Thymus (tissue), 11 donors: ENCODE data around the gene RASA4B. TPM values are rescaled to one million over a fixed set of nuclear protein-coding genes. Genes with fewer than 3 reads are reported as not detected.
A peak's percentile ranks its signal among the peaks of the same experiment; 100 is the strongest.

Experiments
- DNase-seq, 9 donors: peaks; one replicate each; pipeline ENCODE4 v3.0.0-alpha.2; 2013; ENCODE audit warnings: low spot score in 9 of 9, low read depth in 6 of 9, missing footprints in 1 of 9
- H3K27ac ChIP-seq, 2 donors: one replicate each; pipeline ENCODE4 v1.5.1; 2013; ENCODE audit warnings: control low read depth in 1 of 2, low read depth in 1 of 2, low read length in 1 of 2, mild to moderate bottlenecking in 1 of 2, moderate library complexity in 1 of 2
- H3K27me3 ChIP-seq, 2 donors: one replicate each; pipeline ENCODE4 v1.5.1; 2013; ENCODE audit warnings: low read length in 1 of 2; ENCODE audit not compliant: control insufficient read depth in 2 of 2, insufficient read depth in 1 of 2
- H3K36me3 ChIP-seq, 2 donors: one replicate each; pipeline ENCODE4 v1.5.1; 2013; ENCODE audit warnings: low read length in 1 of 2, mild to moderate bottlenecking in 1 of 2, moderate library complexity in 1 of 2; ENCODE audit not compliant: control insufficient read depth in 2 of 2, insufficient read depth in 2 of 2
- H3K4me1 ChIP-seq, 2 donors: one replicate each; pipeline ENCODE4 v1.5.1; 2013; ENCODE audit warnings: low read length in 2 of 2; ENCODE audit not compliant: control insufficient read depth in 2 of 2, insufficient read depth in 2 of 2
- H3K4me3 ChIP-seq, 2 donors: one replicate each; pipeline ENCODE4 v1.5.1; 2013; ENCODE audit warnings: low read length in 2 of 2, control low read depth in 1 of 2, mild to moderate bottlenecking in 1 of 2
- H3K9me3 ChIP-seq, 2 donors: one replicate each; pipeline ENCODE4 v1.5.1; 2013; ENCODE audit warnings: low read length in 1 of 2, mild to moderate bottlenecking in 1 of 2; ENCODE audit not compliant: control insufficient read depth in 2 of 2, insufficient read depth in 1 of 2
- WGBS: extraction: QIAGEN DNeasy Blood & Tissue Kit; methylation state at CpG from one replicate; pipeline ENCODE4 v1.1.7; 2013; 5-methylcytosine and 5-hydroxymethylcytosine counted together
- polyA plus RNA-seq: library from polyadenylated mRNA; stranded (reverse); fragments of 200-250 nt; gene quantifications from one replicate; pipeline ENCODE4 v1.2.3, GENCODE V29; 2013
- total RNA-seq: library from RNA; stranded (reverse); fragments of 120-200 nt; gene quantifications from one replicate; pipeline ENCODE4 v1.2.4, GENCODE V29; 2013
- donor health status: healthy.

Gene RASA4B
- total and polyA plus RNA-seq, 2 donors: 7.2 to 14.7 TPM

DNA sequence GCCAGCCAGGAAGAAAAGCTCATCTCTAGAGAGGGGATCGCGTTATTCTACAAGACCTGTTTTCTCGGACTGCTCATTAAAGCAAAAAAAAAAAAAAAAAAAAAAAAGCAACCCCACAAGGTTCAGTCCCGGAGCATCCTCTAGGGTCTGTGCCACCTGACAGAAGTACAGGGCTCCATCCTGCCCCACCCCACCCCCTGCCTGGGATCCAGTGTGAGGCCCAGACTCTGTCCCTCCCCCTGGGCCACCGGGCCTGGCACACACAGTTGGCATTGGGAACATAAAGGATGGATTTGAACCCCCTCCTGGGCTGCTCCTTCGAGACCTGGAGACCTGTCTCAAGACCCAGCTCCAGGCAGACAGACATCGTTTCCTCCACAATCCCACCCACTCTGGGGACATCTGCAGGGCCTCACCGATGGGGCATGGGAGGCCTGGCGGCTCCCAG lies 83.5 kb downstream of the RASA4B start:
- DNase-seq: peak in 1 of 9 donors; percentile 50
- 23% methylated on average over 9 of the region's 9 CpGs for WGBS

DNA sequence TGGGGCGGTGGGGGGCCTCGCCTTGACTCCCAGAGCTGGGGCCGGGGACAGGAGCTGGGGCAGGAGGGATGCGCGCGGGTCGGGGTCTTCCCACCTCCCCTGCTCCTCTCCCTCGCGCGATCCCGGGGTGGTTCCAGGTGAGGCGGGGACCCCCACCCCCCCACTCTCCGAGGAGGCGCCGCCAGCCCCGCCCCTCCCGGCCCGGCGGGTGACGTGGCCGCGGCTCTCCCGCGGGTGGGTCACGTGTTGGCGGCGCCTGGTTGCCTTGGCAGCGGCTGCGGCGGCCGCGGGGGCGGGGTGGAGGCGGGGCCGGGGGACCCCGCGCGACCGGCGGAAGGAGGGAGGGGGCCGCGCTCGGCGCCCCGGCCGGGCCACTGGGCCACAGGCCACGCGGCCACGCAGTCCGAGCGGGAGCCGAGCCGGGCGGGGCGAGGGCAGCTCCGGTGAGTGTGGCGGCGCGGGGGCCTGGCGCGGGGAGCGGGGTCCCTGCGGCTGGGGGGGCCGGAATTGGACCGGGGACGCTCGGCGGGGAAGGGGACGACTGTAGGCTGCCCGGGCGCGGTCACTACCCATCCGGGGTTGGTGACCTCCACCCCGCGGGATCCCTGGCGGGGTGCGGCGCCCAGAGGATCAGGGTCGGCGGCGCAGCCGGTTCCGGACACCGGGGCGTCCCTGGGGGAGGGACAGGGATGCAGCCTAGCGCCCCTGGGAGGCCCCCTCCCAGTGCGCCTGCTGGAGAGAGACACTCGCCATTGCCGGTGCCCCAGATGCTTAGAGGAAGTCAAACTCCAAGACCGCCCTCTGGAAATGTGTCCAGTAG lies 84.1 kb downstream of the RASA4B start, which contains the start of gene ORAI2:
Gene ORAI2, plus strand, starts transcription at position 357 of the 820 bp plus-strand sequence. CDS start 5,382 bp downstream, outside the sequence.
- H3K36me3 ChIP-seq: peaks cover 8 to 13% of the 10 kb centered on the region in 2 donors
- H3K9me3 ChIP-seq: peaks cover 0 to 4% of the 10 kb centered on the region in 2 donors
- peak within 1 kb of the TSS; percentile 86 to 95 for H3K4me3 ChIP-seq
- peaks cover 27 to 78% of the 10 kb centered on the region in 2 donors for H3K4me1 ChIP-seq
- WGBS: under 1% methylated on average over 90 of the region's 90 CpGs
- H3K27ac ChIP-seq: peak within 1 kb of the TSS; percentile 97 to 99
- DNase-seq: peak in 5 of 9 donors; percentile 76 to 89 (median 82)
- H3K27me3 ChIP-seq: no peaks in the 10 kb centered on the region

More for the DNA sequence above, 83.5 kb downstream of the RASA4B start:
- Histone ChIP-seq H3K27ac (peak overlapping the region; percentile 0 to 66), H3K27me3 (no peaks in the 10 kb centered on the region), H3K4me1 (peaks cover 27 to 74% of the 10 kb centered on the region in 2 donors), H3K36me3 (peaks cover 13 to 18% of the 10 kb centered on the region in 2 donors), H3K4me3 (peak overlapping the region; percentile 86 to 95), H3K9me3 (peaks cover 0 to 4% of the 10 kb centered on the region in 2 donors)

Other genes with a start within 250 kb of the RASA4B start
- 0.76 TPM for gene SH2B2, start 230.9 kb downstream of the RASA4B start, total RNA-seq
- 3.9 TPM for gene SH2B2, start 230.9 kb downstream of the RASA4B start, polyA plus RNA-seq
- not detected for gene SPDYE6, start 161.3 kb downstream of the RASA4B start, total RNA-seq
- 0.16 TPM for gene SPDYE6, start 161.3 kb downstream of the RASA4B start, polyA plus RNA-seq
- 19.4 TPM for gene PRKRIP1, start 121.4 kb downstream of the RASA4B start, total RNA-seq
- 54.4 TPM for gene PRKRIP1, start 121.4 kb downstream of the RASA4B start, polyA plus RNA-seq
- 13.6 TPM for gene ORAI2, start 84.2 kb downstream of the RASA4B start, total RNA-seq
- gene ORAI2, start 84.2 kb downstream of the RASA4B start, polyA plus RNA-seq: 11.6 TPM
- gene ALKBH4, start 52.9 kb downstream of the RASA4B start, total RNA-seq: 10.0 TPM
- gene ALKBH4, start 52.9 kb downstream of the RASA4B start, polyA plus RNA-seq: 11.4 TPM
- gene LRWD1, start 52.8 kb downstream of the RASA4B start, total RNA-seq: 16.2 TPM
- 19.9 TPM for gene LRWD1, start 52.8 kb downstream of the RASA4B start, polyA plus RNA-seq
- 76.0 TPM for gene POLR2J, start 38.9 kb downstream of the RASA4B start, total RNA-seq
- 67.1 TPM for gene POLR2J, start 38.9 kb downstream of the RASA4B start, polyA plus RNA-seq
- 2.8 TPM for gene UPK3BL2, start 25.9 kb upstream of the RASA4B start, total RNA-seq
- gene UPK3BL2, start 25.9 kb upstream of the RASA4B start, polyA plus RNA-seq: 28.2 TPM
- gene SPDYE2, start 33.4 kb upstream of the RASA4B start, total RNA-seq: 0.05 TPM
- gene SPDYE2, start 33.4 kb upstream of the RASA4B start, polyA plus RNA-seq: 0.05 TPM
- gene POLR2J3, start 54.8 kb upstream of the RASA4B start, total RNA-seq: 26.3 TPM
- gene POLR2J3, start 54.8 kb upstream of the RASA4B start, polyA plus RNA-seq: 75.2 TPM
- gene RASA4, start 99.0 kb upstream of the RASA4B start, total RNA-seq: 13.6 TPM
- 42.3 TPM for gene RASA4, start 99.0 kb upstream of the RASA4B start, polyA plus RNA-seq
- gene UPK3BL1, start 125.0 kb upstream of the RASA4B start, total RNA-seq: 11.5 TPM
- gene UPK3BL1, start 125.0 kb upstream of the RASA4B start, polyA plus RNA-seq: 256 TPM
- gene SPDYE2B, start 132.5 kb upstream of the RASA4B start, total RNA-seq: not detected
- 0.02 TPM for gene SPDYE2B, start 132.5 kb upstream of the RASA4B start, polyA plus RNA-seq
- gene POLR2J2, start 153.9 kb upstream of the RASA4B start, total RNA-seq: 1.3 TPM
- 4.8 TPM for gene POLR2J2, start 153.9 kb upstream of the RASA4B start, polyA plus RNA-seq
- 8.2 TPM for gene FAM185A, start 231.2 kb upstream of the RASA4B start, total RNA-seq
- gene FAM185A, start 231.2 kb upstream of the RASA4B start, polyA plus RNA-seq: 5.6 TPM